GM23248 (cell line): ENCODE results near the gene KCNIP3. TPM values are rescaled to one million over a fixed set of nuclear protein-coding genes. Genes with fewer than 3 reads are reported as not detected.
"Not testable (repeated sequence)": the region's sequence is repeated elsewhere in the genome, so short reads cannot be mapped to it uniquely, and the experiment has no call there.

Source experiments
- DNase-seq: peaks from one replicate; pipeline ENCODE4 v3.0.0-alpha.2; 2015
- H2AFZ ChIP-seq: fragments of 200-600 bp; sonication (generic); 2 replicates; pipeline ENCODE4 v1.6.1; 2016; ENCODE audit warnings: antibody characterized with exemption
- H3F3A ChIP-seq: fragments of 200-600 bp; sonication (generic); 2 replicates; pipeline ENCODE4 v1.6.1; 2016; ENCODE audit warnings: mild to moderate bottlenecking, antibody characterized with exemption, mixed run types; ENCODE audit not compliant: insufficient read depth
- H3K27ac ChIP-seq: fragments of 200-600 bp; sonication (generic); 2 replicates; pipeline ENCODE4 v1.5.1; 2016; ENCODE audit warnings: mild to moderate bottlenecking
- H3K27me3 ChIP-seq: fragments of 200-600 bp; sonication (generic); replicated peaks from 2 replicates; pipeline ENCODE4 v1.6.1; 2016; ENCODE audit warnings: mild to moderate bottlenecking; ENCODE audit not compliant: insufficient read depth
- H3K36me3 ChIP-seq: fragments of 200-600 bp; sonication (generic); 2 replicates; pipeline ENCODE4 v1.6.1; 2016; ENCODE audit warnings: low read depth, mild to moderate bottlenecking
- H3K4me1 ChIP-seq: fragments of 200-600 bp; sonication (generic); 2 replicates; pipeline ENCODE4 v1.6.1; 2016; ENCODE audit warnings: mild to moderate bottlenecking; ENCODE audit not compliant: insufficient read depth
- H3K4me2 ChIP-seq: fragments of 200-600 bp; sonication (generic); one replicate; pipeline ENCODE4 v1.6.1; 2016; ENCODE audit warnings: mild to moderate bottlenecking; ENCODE audit not compliant: unreplicated experiment
- H3K4me3 ChIP-seq: fragments of 200-600 bp; sonication (generic); 2 replicates; pipeline ENCODE4 v1.5.1; 2016; ENCODE audit warnings: mild to moderate bottlenecking
- H3K79me2 ChIP-seq: fragments of 200-600 bp; sonication (generic); 2 replicates; pipeline ENCODE4 v1.6.1; 2016; ENCODE audit warnings: mild to moderate bottlenecking; ENCODE audit not compliant: insufficient read depth
- H3K9ac ChIP-seq: fragments of 200-600 bp; sonication (generic); 2 replicates; pipeline ENCODE4 v1.6.1; 2016; ENCODE audit warnings: mild to moderate bottlenecking
- H3K9me2 ChIP-seq: fragments of 200-600 bp; sonication (generic); 2 replicates; pipeline ENCODE4 v1.6.1; 2016; ENCODE audit warnings: mixed run types, mild to moderate bottlenecking, moderate library complexity; ENCODE audit not compliant: insufficient read depth
- H3K9me3 ChIP-seq: fragments of 200-600 bp; sonication (generic); one replicate; pipeline ENCODE4 v1.6.1; 2017; ENCODE audit warnings: low read depth
- H4K20me1 ChIP-seq: fragments of 200-600 bp; sonication (generic); 2 replicates; pipeline ENCODE4 v1.6.0; 2016; ENCODE audit not compliant: insufficient read depth
- EZH2 ChIP-seq: fragments of 200-600 bp; sonication (generic); IDR thresholded peaks from 2 replicates; pipeline ENCODE4 v1.6.1; 2018; ENCODE audit warnings: antibody characterized with exemption, mild to moderate bottlenecking; ENCODE audit not compliant: insufficient read depth, poor library complexity, severe bottlenecking
- EZH2phosphoT487 ChIP-seq: fragments of 200-600 bp; sonication (generic); IDR thresholded peaks from 2 replicates; pipeline ENCODE4 v1.6.1; 2018; ENCODE audit warnings: antibody characterized with exemption, moderate library complexity, mild to moderate bottlenecking, low read depth; ENCODE audit not compliant: insufficient read depth
- WGBS, 2 experiments: methylation state at CpG; one replicate each; pipeline ENCODE4 v1.1.6; 2015 to 2017; ENCODE audit warnings: low lambda C conversion rate in 2 of 2, low coverage in 1 of 2; ENCODE audit errors: missing lambda C conversion rate in 2 of 2; 5-methylcytosine and 5-hydroxymethylcytosine counted together
- in situ Hi-C: fragments of 300-500 bp; cut with MboI; formaldehyde crosslinking; loops from 2 replicates; pipeline ENCODE4 v1.15.0; 2020
- polyA plus RNA-seq: library from polyadenylated mRNA; unstranded; fragments of >200 nt; fragmentation: Nextera tagmentation; extraction: Ambion mirVana; gene quantifications from 2 replicates; pipeline ENCODE4 v1.2.1, GENCODE V29; 2016
- total RNA-seq: library from RNA; depleted of rRNA; stranded (reverse); fragments of >200 nt; shearing (Covaris generic); gene quantifications from 2 replicates; pipeline ENCODE4 v1.2.3, GENCODE V29; 2014

Gene KCNIP3
- total and polyA plus RNA-seq, 2 experiments from 2014 or later, result 3.7 to 10.7 TPM

- H3K4me2 ChIP-seq, result no peak overlapping the region
- TF ChIP-seq EZH2 (no peak), EZH2phosphoT487 (no peak)
- H3K9ac ChIP-seq, result no peak overlapping the region
- peaks cover 5% of the 10 kb centered on the region; the same call in 1 of the 2 replicates for H3K27me3 ChIP-seq
- no peak overlapping the region for H3K27ac ChIP-seq
- no peaks in the 10 kb centered on the region for H3K79me2 ChIP-seq
- no peak for DNase-seq
- in situ Hi-C loops, result no loop called here
- H2AFZ ChIP-seq, result no peak overlapping the region
- no peaks in the 10 kb centered on the region for H3K36me3 ChIP-seq
- no peak overlapping the region for H3K4me3 ChIP-seq
- H3K9me3 ChIP-seq, result no peaks in the 10 kb centered on the region
- no peaks in the 10 kb centered on the region for H4K20me1 ChIP-seq
- WGBS, 2 experiments, result 68 to 70% methylated on average over 11 of the region's 11 CpGs
- H3K9me2 ChIP-seq, result no peaks in the 10 kb centered on the region
- no peaks in the 10 kb centered on the region for H3F3A ChIP-seq
- no peaks in the 10 kb centered on the region for H3K4me1 ChIP-seq
These were observed 29.5 kb upstream of the KCNIP3 start for GRCh38 chr2:95267458-95268210.

- H3K4me2 ChIP-seq, result no peak overlapping the region
- H3K9me2 ChIP-seq, result no peaks in the 10 kb centered on the region
- H3K27ac ChIP-seq, result no peak overlapping the region
- no peak overlapping the region for H3K4me3 ChIP-seq
- in situ Hi-C loops, result no loop called here
- no peak for TF ChIP-seq EZH2phosphoT487
- TF ChIP-seq EZH2, result no peak
- no peaks in the 10 kb centered on the region for H3K36me3 ChIP-seq
- H3K9ac ChIP-seq, result no peak overlapping the region
- H3K9me3 ChIP-seq, result no peaks in the 10 kb centered on the region
- H3K79me2 ChIP-seq, result no peaks in the 10 kb centered on the region
- H4K20me1 ChIP-seq, result no peaks in the 10 kb centered on the region
- no peaks in the 10 kb centered on the region for H3F3A ChIP-seq
- DNase-seq, result no peak
- peaks cover 5% of the 10 kb centered on the region; the same call in 1 of the 2 replicates for H3K27me3 ChIP-seq
- 54 to 57% methylated on average over 13 of the region's 13 CpGs for WGBS, 2 experiments
- no peak overlapping the region for H2AFZ ChIP-seq
- no peaks in the 10 kb centered on the region for H3K4me1 ChIP-seq
These were observed 28.7 kb upstream of the KCNIP3 start for GRCh38 chr2:95268211-95269035.

- DNase-seq, result no peak
- TF ChIP-seq EZH2phosphoT487 (no peak), EZH2 (no peak)
- no peaks in the 10 kb centered on the region for H4K20me1 ChIP-seq
- no peaks in the 10 kb centered on the region for H3K79me2 ChIP-seq
- H3K27me3 ChIP-seq, result peaks cover 5% of the 10 kb centered on the region; the same call in 1 of the 2 replicates
- H3K9me3 ChIP-seq, result no peaks in the 10 kb centered on the region
- H3K9ac ChIP-seq, result no peak overlapping the region
- no peak overlapping the region for H3K27ac ChIP-seq
- no peaks in the 10 kb centered on the region for H3K36me3 ChIP-seq
- no peak overlapping the region for H3K4me3 ChIP-seq
- no peaks in the 10 kb centered on the region for H3F3A ChIP-seq
- in situ Hi-C loops, result no loop called here
- H3K9me2 ChIP-seq, result no peaks in the 10 kb centered on the region
- H3K4me1 ChIP-seq, result no peaks in the 10 kb centered on the region
- 78 to 85% methylated on average over 10 of the region's 10 CpGs for WGBS, 2 experiments
- H2AFZ ChIP-seq, result no peak overlapping the region
- no peak overlapping the region for H3K4me2 ChIP-seq
These were observed 28.0 kb upstream of the KCNIP3 start for GRCh38 chr2:95269036-95269680.

DNA sequence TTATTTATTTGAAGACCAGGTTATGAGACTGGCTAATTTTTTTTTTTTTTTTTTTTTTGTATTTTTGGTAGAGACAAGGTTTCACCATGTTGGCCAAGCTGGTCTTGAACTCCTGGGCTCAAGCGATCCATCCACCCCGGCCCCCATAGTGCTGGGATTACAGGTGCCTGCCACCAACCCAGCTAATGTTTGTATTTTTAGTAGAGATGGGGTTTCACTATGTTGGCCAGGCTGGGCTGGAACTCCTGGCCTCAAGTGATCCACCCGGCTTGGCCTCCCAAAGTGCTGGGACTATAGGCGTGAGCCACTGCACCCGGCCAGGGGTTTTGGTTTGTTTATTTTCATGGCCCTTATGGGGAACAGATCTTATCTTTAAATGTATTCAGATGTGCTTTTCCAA, 27.4 kb upstream of the KCNIP3 start:
- H2AFZ ChIP-seq, H3F3A ChIP-seq, H3K9me3 ChIP-seq, H3K4me2 ChIP-seq, H3K4me3 ChIP-seq, H3K79me2 ChIP-seq, H3K9me2 ChIP-seq, H3K9ac ChIP-seq, H3K27me3 ChIP-seq, H3K27ac ChIP-seq, H4K20me1 ChIP-seq, in situ Hi-C loops, H3K4me1 ChIP-seq, H3K36me3 ChIP-seq, DNase-seq: not testable (repeated sequence)
- 63 to 64% methylated on average over 5 of the region's 5 CpGs for WGBS, 2 experiments
